CD4-positive, CD25-positive, alpha-beta regulatory T cell (primary cell): ENCODE measurements around the gene RASGEF1C. TPM values are rescaled to one million over a fixed set of nuclear protein-coding genes. Genes with fewer than 3 reads are reported as not detected.

Experiments used
- ATAC-seq, 2 donors: fragments of 150-1000 bp; cut with Tn5 transposase; one replicate each; pipeline ENCODE4 v1.10.0; 2021; ENCODE audit warnings: low read depth in 2 of 2, moderate number of reproducible peaks in 2 of 2, moderate library complexity in 1 of 2
- DNase-seq, 3 donors: peaks; one replicate each; pipeline versions ENCODE4 v3.0.0 to v3.0.0-alpha.2; 2012 to 2022; ENCODE audit warnings: mixed read lengths in 1 of 3
- H3K27ac ChIP-seq: one replicate; pipeline ENCODE4 v1.7.0; 2013; ENCODE audit warnings: mild to moderate bottlenecking, low read length; ENCODE audit not compliant: insufficient read depth, poor library complexity, severe bottlenecking
- H3K27me3 ChIP-seq: one replicate; pipeline ENCODE4 v1.7.0; 2013; ENCODE audit warnings: low read length; ENCODE audit not compliant: control insufficient read depth, insufficient read depth
- H3K36me3 ChIP-seq: one replicate; pipeline ENCODE4 v1.7.0; 2013; ENCODE audit warnings: mild to moderate bottlenecking, low read length, moderate library complexity; ENCODE audit not compliant: control insufficient read depth, insufficient read depth
- H3K4me1 ChIP-seq: 2 replicates; pipeline ENCODE4 v1.7.0; 2013; ENCODE audit warnings: mild to moderate bottlenecking, low read length; ENCODE audit not compliant: insufficient read depth, control insufficient read depth, poor library complexity, severe bottlenecking
- H3K4me3 ChIP-seq: one replicate; pipeline ENCODE4 v1.7.0; 2013; ENCODE audit warnings: low read depth, mild to moderate bottlenecking, low read length, moderate library complexity
- H3K9me3 ChIP-seq, 2 experiments: 1 replicate in 1 of 2; 2 replicates in 1 of 2; pipeline ENCODE4 v1.7.0; 2013; ENCODE audit warnings: low read length in 2 of 2, mild to moderate bottlenecking in 1 of 2, moderate library complexity in 1 of 2; ENCODE audit not compliant: control insufficient read depth in 2 of 2
- H3K27ac Mint-ChIP-seq, 3 donors: one replicate each; pipeline ENCODE4 v1.8.0; 2020 to 2022; ENCODE audit warnings: mild to moderate bottlenecking in 3 of 3, mixed read lengths in 3 of 3, moderate library complexity in 2 of 3
- H3K27me3 Mint-ChIP-seq: one replicate; pipeline ENCODE4 v1.8.0; 2022; ENCODE audit warnings: mild to moderate bottlenecking, mixed read lengths
- H3K36me3 Mint-ChIP-seq: one replicate; pipeline ENCODE4 v1.8.0; 2020; ENCODE audit warnings: mixed read lengths
- H3K4me1 Mint-ChIP-seq, 4 donors: one replicate each; pipeline ENCODE4 v1.8.0; 2020 to 2022; ENCODE audit warnings: mixed read lengths in 4 of 4, mild to moderate bottlenecking in 1 of 4
- H3K4me3 Mint-ChIP-seq, 4 donors: one replicate each; pipeline ENCODE4 v1.8.0; 2020 to 2022; ENCODE audit warnings: mild to moderate bottlenecking in 4 of 4, mixed read lengths in 4 of 4, moderate library complexity in 3 of 4
- H3K9me3 Mint-ChIP-seq, 7 donors: one replicate each; pipeline ENCODE4 v1.8.0; 2020 to 2022; ENCODE audit warnings: mixed read lengths in 7 of 7, mild to moderate bottlenecking in 3 of 7, moderate library complexity in 2 of 7
- polyA plus RNA-seq, 4 donors: library from polyadenylated mRNA; unstranded; fragments of 300-500 nt; fragmentation: Illumina TruSeq; gene quantifications; one replicate each; pipeline ENCODE4 v1.2.3, GENCODE V29; 2021
- total RNA-seq: library from RNA; stranded (reverse); gene quantifications from one replicate; pipeline ENCODE4 v1.2.3, GENCODE V29; 2022

RASGEF1C gene
- total and polyA plus RNA-seq, 5 donors from 2014 or later, result not detected

DNA sequence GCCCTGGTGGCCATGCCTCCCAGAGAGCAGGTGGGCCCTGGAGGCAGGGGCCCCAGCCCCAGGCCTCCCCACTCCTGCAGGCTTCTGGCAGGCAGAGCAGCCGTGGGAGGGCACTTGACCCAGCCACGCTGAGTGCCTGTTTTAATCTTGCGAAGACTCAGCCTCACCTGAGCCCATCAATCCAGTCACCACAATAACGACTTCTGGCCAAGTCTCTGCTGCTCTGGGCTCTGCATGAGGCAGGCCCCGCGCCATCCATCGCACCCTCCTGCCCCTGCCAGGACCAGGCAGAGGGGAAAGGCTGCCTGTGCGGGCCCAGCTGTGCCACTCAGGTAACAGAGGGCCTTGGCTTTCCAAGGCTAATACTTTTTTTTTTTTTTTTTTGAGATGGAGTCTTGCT, 32.8 kb downstream of the RASGEF1C start:
- Mint-ChIP-seq H3K27me3 (peaks cover 4% of the 10 kb centered on the region), H3K4me1 (no peaks in the 10 kb centered on the region), H3K4me3 (no peak overlapping the region), H3K9me3 (peaks cover 0 to 4% (median 0%) of the 10 kb centered on the region in 7 donors), H3K36me3 (no peaks in the 10 kb centered on the region), H3K27ac (no peak overlapping the region)
- Histone ChIP-seq H3K36me3 (no peaks in the 10 kb centered on the region), H3K4me1 (no peaks in the 10 kb centered on the region), H3K4me3 (no peak overlapping the region), H3K27me3 (no peaks in the 10 kb centered on the region), H3K9me3 (no peaks in the 10 kb centered on the region), H3K27ac (no peak overlapping the region)
- DNase-seq (no peak), ATAC-seq (no peak)

- Histone ChIP-seq H3K27ac (no peak overlapping the region), H3K4me1 (no peaks in the 10 kb centered on the region), H3K36me3 (no peaks in the 10 kb centered on the region), H3K9me3 (no peaks in the 10 kb centered on the region), H3K27me3 (no peaks in the 10 kb centered on the region), H3K4me3 (no peak overlapping the region)
- Mint-ChIP-seq H3K27ac (no peak overlapping the region), H3K27me3 (peaks cover 4% of the 10 kb centered on the region), H3K4me1 (no peaks in the 10 kb centered on the region), H3K4me3 (no peak overlapping the region), H3K9me3 (peaks cover 0 to 4% (median 0%) of the 10 kb centered on the region in 7 donors), H3K36me3 (no peaks in the 10 kb centered on the region)
- ATAC-seq (no peak), DNase-seq (no peak)
Observed at GRCh38 chr5:180175015-180175431, 34.0 kb downstream of the RASGEF1C start.

- Histone ChIP-seq H3K36me3 (no peaks in the 10 kb centered on the region), H3K27me3 (no peaks in the 10 kb centered on the region), H3K4me3 (no peak overlapping the region), H3K9me3 (no peaks in the 10 kb centered on the region), H3K27ac (no peak overlapping the region), H3K4me1 (no peaks in the 10 kb centered on the region)
- peaks cover 4% of the 10 kb centered on the region for H3K27me3 Mint-ChIP-seq
- ATAC-seq (no peak), DNase-seq (no peak)
- no peak overlapping the region for H3K27ac Mint-ChIP-seq
- peaks cover 0 to 4% (median 0%) of the 10 kb centered on the region in 7 donors for H3K9me3 Mint-ChIP-seq
- no peak overlapping the region for H3K4me3 Mint-ChIP-seq
- H3K4me1 Mint-ChIP-seq, result no peaks in the 10 kb centered on the region
- H3K36me3 Mint-ChIP-seq, result no peaks in the 10 kb centered on the region
Observed at GRCh38 chr5:180174587-180174972, 34.4 kb downstream of the RASGEF1C start.

GRCh38 chr5:180173875-180174586, 35.0 kb downstream of the RASGEF1C start:
- Histone ChIP-seq H3K4me3 (no peak overlapping the region), H3K27ac (no peak overlapping the region), H3K9me3 (no peaks in the 10 kb centered on the region), H3K4me1 (no peaks in the 10 kb centered on the region), H3K27me3 (no peaks in the 10 kb centered on the region), H3K36me3 (no peaks in the 10 kb centered on the region)
- Mint-ChIP-seq H3K27me3 (peaks cover 4% of the 10 kb centered on the region), H3K36me3 (no peaks in the 10 kb centered on the region), H3K4me3 (no peak overlapping the region), H3K9me3 (peaks cover 0 to 4% (median 0%) of the 10 kb centered on the region in 7 donors), H3K27ac (no peak overlapping the region), H3K4me1 (no peaks in the 10 kb centered on the region)
- no peak for DNase-seq
- ATAC-seq, result no peak

DNA sequence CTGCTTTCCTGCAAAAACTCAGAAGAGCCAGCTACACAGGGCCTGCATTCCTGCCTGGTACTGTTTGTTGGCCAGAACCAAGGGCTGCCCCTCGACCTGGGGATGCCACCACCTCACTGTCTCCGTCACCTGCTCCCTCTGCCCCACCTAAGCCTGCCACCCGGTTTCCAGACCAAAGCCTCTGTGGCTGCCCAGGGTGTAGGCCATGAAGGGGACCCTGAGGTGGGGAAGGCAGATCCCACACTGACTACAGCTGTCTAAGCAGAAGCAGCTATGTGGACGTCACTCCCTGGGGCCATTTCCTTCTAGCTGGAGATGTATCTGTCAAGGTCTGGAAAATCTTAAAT, 35.8 kb downstream of the RASGEF1C start:
- ATAC-seq (no peak), DNase-seq (no peak)
- Mint-ChIP-seq H3K4me1 (no peaks in the 10 kb centered on the region), H3K9me3 (peaks cover 0 to 2% (median 0%) of the 10 kb centered on the region in 7 donors), H3K27me3 (no peaks in the 10 kb centered on the region), H3K27ac (no peak overlapping the region), H3K36me3 (no peaks in the 10 kb centered on the region), H3K4me3 (peak overlapping the region in 1 of 4 donors; percentile 61)
- no peaks in the 10 kb centered on the region for H3K9me3 ChIP-seq
- H3K4me3 ChIP-seq, result no peak overlapping the region
- H3K4me1 ChIP-seq, result no peaks in the 10 kb centered on the region
- H3K27me3 ChIP-seq, result no peaks in the 10 kb centered on the region
- no peaks in the 10 kb centered on the region for H3K36me3 ChIP-seq
- H3K27ac ChIP-seq, result no peak overlapping the region

GRCh38 chr5:180172447-180173197, 36.4 kb downstream of the RASGEF1C start:
- H3K4me3 ChIP-seq, result no peak overlapping the region
- no peaks in the 10 kb centered on the region for H3K9me3 ChIP-seq
- H3K27me3 ChIP-seq, result no peaks in the 10 kb centered on the region
- Mint-ChIP-seq H3K4me1 (no peaks in the 10 kb centered on the region), H3K36me3 (no peaks in the 10 kb centered on the region), H3K27me3 (no peaks in the 10 kb centered on the region), H3K9me3 (peaks cover 0 to 2% (median 0%) of the 10 kb centered on the region in 7 donors), H3K27ac (no peak overlapping the region), H3K4me3 (peak overlapping the region in 1 of 4 donors; percentile 61)
- no peaks in the 10 kb centered on the region for H3K36me3 ChIP-seq
- no peak overlapping the region for H3K27ac ChIP-seq
- ATAC-seq (no peak), DNase-seq (no peak)
- no peaks in the 10 kb centered on the region for H3K4me1 ChIP-seq

DNA sequence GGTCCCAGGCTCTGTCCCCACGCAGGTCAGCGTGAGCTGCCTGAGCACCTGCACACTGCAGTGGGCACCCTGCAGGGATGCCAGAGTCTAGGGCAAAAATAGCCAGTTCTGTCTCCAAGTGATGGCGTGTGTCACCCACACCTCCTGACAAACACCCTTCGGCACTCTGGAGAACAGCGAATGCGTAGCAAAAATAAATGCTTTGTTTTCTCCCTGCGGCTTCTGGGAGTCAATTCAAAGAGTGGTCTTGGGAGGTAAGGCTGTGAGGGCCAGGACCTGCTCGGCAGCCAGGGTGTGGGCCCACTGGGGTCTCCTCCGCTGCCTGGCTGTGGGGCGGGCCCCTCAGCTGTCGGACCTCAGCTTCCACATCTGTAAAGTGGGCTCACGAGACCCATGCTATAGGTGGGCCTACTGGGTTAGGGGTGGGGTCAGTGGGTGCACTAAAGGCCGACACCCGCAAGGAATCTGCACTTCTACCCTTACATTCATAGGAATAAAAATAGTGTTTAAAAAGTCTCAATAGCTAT, 37.4 kb downstream of the RASGEF1C start:
- H3K4me1 ChIP-seq, result no peaks in the 10 kb centered on the region
- ATAC-seq, result no peak
- no peak for DNase-seq
- no peak overlapping the region for H3K27ac Mint-ChIP-seq
- peaks cover 6% of the 10 kb centered on the region for H3K27me3 Mint-ChIP-seq
- H3K4me1 Mint-ChIP-seq, result no peaks in the 10 kb centered on the region
- no peaks in the 10 kb centered on the region for H3K9me3 ChIP-seq
- H3K4me3 ChIP-seq, result no peak overlapping the region
- no peaks in the 10 kb centered on the region for H3K27me3 ChIP-seq
- no peaks in the 10 kb centered on the region for H3K36me3 Mint-ChIP-seq
- peaks cover 0 to 2% (median 0%) of the 10 kb centered on the region in 7 donors for H3K9me3 Mint-ChIP-seq
- H3K36me3 ChIP-seq, result no peaks in the 10 kb centered on the region
- no peak overlapping the region for H3K27ac ChIP-seq
- no peak overlapping the region for H3K4me3 Mint-ChIP-seq
